CD4-positive, alpha-beta T cell treated with Interleukin-15 for 4 hours (primary cell): Measurements from ENCODE around the gene GNB3.
A peak's percentile ranks its signal among the peaks of the same experiment; 100 is the strongest.

Experiments
- DNase-seq: peaks from one replicate; pipeline ENCODE4 v3.0.0-alpha.2; 2020; ENCODE audit warnings: low spot score

GNB3 gene

DNA sequence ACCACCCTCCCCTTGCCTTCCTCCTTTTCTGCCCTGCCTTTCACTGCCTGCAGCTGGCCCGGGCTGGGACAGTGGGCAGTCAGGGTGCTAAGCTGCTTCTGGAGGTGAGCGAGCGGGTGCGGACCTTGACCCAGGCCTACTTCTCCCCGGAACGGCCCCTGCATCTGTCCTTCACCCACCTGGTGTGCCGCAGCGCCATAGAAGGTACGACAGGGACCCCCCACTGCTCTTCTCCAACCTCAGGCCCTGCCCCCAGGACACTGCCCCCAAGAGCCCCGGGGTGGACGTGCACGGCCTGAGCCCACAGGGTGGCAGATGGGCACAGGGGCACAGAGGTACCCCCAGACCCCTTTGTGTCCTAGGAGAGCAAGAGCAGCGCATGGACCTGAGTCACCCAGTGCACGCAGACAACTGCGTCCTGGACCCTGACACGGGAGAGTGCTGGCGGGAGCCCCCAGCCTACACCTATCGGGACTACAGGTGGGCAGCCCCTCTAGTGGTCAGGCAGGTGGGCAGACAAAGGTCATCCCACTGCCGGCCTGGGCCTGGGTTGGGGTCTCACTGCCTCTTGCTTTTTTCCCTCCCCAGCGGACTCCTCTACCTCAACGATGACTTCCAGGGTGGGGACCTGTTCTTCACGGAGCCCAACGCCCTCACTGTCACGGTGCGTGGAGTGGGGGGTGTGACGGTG, 3.2 kb upstream of the GNB3 start:
- no peak for DNase-seq

DNA sequence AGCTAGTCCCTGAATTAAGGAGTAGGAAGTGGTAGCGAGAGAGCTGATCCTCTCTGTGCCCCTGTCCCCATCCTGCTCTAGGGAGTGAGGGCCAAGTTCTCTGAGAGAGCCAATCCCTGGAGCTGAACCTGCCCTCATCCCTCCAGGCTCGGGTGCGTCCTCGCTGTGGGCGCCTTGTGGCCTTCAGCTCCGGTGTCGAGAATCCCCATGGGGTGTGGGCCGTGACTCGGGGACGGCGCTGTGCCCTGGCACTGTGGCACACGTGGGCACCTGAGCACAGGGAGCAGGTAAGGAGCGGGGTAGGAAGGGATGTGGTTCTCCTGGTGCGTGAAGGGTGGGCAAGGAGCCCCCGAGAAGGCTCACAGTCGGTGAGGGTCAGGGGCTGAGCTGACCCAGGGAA, 1.9 kb upstream of the GNB3 start:
- DNase-seq, result no peak

DNA sequence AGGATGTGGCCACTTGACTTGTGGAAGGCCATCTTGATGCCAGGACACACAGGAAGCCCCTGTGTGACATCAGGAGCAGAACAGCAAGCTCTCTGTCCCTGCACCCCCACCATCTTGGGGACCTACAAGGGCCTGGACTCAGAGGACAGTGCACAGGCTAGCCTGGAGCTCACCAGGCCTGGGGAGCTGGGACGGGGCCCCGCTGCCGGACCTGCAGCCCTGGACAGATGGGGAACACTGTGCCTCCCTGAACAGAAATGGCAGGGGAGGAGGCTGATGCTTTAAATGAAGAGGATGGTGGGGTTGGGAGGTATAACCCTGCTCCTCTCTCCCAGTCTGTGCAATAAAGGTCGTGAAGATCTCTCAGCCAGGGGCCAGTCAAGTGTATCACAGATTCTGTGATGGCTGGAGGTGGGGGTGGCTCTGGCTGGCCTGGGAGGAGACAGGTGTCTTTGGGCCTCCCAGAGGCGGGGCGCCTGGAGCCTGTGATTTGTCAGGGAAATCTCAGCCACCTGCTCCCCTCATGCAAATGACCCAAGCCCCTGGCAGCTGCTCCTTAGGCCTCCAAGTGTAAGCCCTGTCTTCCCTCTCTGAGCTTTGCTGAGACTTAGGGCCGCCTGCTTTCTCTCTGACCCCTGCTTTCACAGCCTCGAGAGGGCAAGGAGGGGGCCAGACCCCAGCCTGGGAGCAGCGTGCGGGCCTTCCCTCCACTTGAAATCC, 1.1 kb upstream of the GNB3 start:
- DNase-seq, result no peak

DNA sequence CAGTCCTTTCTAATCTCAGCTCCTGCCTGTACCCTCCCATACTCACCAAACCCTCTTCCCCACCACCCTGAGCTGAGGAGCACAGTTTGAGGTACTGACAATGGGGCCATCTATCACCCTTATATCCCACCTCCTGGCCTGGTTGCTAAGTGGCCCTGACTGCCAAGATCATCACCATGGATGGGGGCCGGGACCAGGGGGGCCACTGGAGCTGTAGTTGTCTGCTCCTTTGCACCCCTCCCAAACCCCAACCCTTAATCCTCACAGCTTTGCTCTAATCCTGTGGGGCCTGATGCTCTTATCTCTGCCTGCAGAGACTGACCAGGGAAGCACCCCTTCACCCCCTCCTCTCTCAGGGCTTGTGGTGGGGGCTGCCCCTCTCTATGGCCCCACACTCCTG, 395 bp upstream of the GNB3 start:
- no peak for DNase-seq

DNA sequence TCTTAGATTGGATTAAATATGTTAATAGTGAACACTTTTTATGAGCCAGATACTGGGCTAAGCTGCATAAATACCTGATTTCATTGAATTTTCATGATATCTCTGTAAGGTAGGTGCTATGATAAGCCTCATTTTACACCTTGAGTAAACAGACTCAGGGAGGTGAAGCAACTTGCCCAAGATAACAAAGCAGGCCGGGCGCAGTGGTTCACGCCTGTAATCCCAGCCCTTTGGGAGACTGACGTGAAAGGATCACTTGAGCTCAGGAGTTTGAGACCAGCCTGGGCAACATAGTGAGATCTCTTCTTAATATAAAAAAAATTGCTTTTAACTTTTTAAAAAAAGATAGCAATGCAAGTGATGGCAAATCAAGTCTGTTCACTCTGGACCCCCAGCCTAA, 1.4 kb downstream of the GNB3 start:
- DNase-seq, result no peak

DNA sequence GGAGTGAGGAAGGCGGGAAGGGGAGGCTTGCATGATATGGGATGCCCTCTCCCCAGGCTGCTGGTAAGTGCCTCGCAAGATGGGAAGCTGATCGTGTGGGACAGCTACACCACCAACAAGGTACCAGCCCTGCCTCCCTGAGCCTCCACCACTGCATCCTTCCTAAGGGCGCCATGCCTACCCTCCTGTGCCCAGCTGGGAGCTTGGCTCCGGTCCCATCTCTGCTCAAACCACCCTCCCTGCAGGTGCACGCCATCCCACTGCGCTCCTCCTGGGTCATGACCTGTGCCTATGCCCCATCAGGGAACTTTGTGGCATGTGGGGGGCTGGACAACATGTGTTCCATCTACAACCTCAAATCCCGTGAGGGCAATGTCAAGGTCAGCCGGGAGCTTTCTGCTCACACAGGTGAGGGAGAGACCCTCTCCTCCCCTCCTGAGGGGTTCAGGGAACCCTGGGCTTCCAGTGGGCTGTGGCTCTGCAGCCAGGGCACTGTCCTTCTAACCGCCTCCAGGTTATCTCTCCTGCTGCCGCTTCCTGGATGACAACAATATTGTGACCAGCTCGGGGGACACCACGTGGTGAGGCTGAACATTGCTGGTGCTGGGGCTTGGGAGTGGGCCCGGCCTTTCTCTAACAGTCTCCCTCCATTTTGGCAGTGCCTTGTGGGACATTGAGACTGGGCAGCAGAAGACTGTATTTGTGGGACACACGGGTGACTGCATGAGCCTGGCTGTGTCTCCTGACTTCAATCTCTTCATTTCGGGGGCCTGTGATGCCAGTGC, 2.6 kb downstream of the GNB3 start:
- DNase-seq, result no peak

DNA sequence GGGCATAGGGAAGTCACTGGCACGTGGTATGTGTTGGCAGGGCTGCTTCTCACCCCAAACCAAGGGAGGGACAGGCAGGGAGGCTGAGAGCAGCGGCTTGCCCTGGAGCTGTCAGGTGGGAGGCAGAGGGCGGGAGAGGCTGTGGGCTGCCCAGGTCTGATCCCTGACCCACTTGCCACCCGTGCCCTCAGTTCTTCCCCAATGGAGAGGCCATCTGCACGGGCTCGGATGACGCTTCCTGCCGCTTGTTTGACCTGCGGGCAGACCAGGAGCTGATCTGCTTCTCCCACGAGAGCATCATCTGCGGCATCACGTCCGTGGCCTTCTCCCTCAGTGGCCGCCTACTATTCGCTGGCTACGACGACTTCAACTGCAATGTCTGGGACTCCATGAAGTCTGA, 4.7 kb downstream of the GNB3 start:
- DNase-seq, result no peak

DNA sequence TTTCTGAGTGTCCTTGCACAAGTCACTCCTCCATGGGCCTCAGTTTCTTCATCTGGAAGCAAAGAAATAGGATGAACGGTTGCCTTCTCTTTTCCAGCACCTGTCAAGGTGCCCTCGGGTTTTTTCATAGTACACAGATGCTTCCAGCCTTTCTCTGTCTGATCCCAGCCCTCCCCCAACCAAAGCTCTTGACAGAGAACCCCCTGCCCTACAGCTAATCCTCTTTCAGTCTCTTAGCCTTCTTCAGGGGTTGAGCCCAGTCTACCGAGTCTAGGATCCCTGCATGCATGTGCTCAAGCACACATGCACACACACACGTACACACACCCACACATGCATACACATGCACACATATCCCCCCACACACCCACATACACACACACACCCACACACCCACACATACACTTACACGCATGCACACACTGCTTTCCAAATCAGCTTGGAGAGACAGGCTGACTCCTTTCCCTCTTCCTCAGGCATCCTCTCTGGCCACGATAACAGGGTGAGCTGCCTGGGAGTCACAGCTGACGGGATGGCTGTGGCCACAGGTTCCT, 5.7 kb downstream of the GNB3 start:
- no peak for DNase-seq

DNA sequence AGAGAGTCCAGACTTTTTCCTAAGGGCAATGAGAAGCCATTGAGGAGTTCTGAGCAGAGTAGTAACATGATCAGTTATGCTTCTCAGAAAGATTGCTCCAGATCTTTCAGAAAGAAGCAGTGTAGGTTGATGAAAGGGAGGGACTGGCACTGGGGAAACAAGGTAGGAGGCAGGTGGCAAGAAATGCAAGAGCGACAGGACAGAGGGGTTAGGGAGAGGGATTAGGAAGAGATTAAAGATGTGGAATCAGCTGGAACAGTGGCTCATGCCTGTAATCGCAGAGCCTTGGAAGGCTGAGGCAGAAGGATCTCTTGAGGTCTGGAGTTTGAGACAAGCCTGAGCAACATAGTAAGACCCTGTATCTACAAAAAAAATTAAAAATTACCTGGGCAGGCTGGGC, 7.0 kb downstream of the GNB3 start:
- DNase-seq, result no peak

DNA sequence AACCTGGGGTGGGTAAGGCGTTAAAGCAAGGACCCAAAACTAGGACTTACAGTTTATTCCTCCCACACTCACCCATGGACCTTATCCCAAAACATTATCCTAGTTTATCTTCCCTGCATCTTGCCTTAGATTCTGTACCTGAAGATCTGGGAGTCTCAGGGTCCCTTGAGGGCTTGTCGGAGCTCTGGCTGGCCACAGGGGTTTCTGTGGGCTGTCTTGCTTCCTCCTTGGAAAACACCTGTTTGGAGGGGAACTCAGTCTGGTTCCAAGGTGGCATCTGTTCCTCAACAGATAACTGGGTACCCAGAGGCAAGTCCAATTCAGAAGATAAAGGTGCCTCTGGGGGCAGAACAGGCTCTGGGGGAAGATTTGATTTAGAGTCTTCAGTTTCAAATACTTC, 8.7 kb downstream of the GNB3 start:
- no peak for DNase-seq

DNA sequence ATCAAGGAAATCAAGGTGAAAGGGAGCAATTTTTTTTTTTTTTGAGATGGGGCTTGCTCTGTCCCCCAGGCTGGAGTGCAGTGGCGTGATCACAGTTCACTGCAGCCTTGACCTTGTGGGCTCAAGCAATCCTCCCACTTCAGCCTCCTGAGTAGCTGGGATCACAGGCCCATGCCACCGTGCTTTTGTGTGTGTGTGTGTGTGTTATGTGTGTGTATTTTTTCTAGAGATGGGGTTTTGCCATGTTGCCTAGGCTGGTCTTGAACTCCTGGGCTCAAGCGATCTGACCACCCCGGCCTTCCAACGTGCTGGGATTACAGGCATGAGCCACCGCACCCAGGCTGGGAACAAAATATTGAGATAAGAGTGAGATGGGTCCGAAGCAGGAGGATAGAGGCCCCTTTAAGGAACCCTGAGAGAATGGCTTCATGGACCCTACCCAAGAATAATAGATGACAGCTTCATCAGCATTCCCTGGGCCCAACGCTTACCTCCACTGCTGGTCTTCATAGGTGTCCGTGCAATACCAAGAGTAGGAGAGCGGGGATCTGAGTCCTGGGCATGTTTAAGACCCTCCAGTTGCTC, 9.3 kb downstream of the GNB3 start:
- no peak for DNase-seq

DNA sequence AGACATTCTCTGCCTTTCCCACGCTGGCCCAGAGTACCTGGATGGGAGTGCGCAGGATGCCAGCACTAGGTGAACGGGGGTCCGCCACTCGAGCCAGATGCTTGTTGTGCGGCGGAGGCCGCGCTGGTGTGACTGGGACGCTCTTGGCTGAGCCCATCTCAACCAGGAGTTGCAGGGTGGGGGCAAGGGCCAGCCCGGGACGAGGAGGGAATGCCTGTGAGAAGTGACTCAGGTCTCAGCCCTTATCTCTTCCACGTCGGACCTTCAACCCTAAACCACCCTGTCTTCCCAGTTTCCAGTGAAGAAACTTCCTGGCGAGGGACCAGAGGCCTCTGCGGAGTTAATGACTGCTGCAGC, 10.0 kb downstream of the GNB3 start:
- no peak for DNase-seq

DNA sequence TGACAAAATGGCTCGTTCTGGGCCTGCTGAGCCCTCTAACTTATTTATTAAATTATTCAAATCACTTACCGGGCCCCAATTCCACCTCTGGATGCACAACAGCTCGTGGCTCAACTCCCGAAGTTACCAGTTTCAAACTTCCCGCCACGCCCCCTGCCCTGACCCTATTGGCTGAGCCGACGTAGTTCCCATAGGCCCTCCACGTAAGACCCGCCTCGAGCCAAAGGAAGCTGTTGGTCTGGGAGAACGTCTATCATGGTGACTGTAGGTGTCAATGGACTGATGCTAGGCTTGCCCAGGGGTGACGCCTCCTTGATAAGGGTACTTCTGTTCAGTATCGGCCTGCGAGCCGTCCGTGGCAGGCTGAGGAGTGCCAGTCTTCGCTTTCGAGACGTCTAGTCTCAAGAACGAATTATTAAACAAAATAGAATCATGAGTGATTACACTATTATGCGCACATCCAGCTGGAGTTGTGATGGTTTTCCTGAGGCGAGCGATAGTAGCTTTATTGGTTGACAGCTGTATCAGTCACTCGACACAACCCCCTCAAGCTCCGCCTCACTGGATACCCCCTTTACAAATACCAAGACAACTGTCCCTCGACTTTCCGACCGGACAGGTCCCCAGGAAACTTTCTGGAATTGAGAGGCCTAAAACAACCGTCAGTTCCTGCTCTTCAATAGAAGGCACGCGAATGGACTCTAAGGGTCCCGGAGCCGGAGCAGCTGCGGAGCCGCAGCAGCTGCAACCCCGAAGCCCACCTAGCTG, 10.6 kb downstream of the GNB3 start, which contains the start of gene CDCA3:
CDCA3 (minus strand) TSS at position 134 of the 768 bp plus-strand sequence. CDS start 334 bp downstream, outside the sequence.
- DNase-seq, result peak; percentile 96

DNA sequence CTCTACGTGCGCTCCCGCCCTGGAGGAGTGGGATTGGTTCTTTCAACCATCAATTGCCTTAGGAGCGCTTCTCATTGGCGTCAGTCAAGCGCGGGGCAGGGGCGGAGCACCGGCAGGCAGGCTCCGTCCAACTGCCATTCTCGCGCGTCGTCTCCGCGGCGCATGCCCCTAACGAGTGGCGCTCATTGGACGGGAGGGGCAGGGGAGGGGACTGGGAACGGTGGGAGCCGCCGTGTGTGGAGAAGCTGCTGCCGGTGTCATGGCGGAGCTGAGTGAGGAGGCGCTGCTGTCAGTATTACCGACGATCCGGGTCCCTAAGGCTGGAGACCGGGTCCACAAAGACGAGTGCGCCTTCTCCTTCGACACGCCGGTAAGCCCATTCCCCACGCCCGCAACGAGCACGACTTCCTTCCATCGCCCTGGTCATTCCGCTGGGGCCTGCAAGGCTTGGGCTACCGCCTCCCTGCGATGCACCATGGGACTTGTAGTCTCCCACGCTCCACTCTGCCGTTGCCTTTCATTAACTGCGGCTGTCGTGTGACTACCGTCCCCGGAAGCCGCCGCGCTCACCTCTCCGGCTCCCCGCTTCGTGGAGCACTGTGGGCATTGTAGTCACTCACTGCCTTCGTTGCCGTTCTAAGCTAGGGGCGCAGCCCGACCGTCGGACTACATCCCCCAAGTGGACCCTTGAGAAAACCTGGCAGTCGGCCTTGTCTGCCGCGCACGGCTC, 11.4 kb downstream of the GNB3 start, which contains the start of gene USP5:
USP5 (plus strand) TSS at position 230 of the 730 bp plus-strand sequence; CDS start at position 260, 30 bp downstream.
- peak; percentile 99 for DNase-seq

DNA sequence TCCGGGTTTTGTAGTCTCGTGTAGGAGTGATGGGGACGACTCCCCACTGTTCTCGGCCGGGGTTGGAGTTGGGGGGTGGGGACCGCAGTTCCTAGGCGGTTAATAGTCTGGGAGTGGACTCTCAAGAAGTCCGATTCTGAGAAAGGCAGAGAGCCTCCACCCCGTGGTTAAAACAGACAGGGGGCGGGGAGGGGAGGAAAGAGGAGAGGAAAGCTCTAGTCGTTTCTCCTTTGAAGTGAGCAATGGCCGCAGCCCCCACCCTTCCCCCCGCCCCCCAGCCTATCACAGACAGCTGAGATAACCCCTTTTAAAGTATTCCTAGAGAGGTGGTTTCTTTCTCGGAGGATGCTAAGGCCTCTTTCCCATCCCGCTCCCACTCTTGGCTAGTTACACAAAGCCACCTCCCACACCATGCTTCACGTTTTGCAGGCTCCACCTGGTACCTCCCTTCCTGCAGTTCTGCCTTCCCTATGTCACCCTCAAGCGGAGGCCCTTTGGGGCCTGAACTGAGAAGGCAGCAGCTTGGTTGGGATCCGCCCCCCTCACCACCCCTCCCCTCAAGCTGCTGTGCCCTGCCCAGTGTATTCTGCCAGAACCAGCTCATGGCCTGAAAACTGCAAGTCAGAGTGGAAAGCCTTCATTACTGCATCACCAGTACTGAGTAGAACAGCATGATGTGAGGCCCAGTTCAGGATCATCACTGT, 12.1 kb downstream of the GNB3 start:
- DNase-seq, result peak; percentile 75

DNA sequence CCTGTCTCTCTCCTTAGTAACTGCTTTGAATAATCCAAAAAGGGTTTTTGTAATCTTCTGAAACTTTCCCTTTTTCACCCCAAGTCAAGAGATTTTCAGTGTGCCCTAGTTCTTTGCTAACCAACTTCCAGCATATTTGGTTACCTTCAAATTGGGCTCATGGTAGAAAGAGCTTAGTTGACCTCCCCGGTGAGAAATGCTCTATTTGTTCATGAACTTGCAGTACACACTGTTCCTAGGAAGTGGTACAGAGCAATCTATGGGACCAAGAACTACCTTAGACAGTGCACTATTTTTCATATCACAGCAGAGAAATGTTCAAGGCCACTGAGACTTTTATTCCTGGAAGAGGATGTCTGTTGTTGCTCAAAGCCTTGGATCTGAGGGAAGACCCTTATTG, 12.9 kb downstream of the GNB3 start:
- no peak for DNase-seq

DNA sequence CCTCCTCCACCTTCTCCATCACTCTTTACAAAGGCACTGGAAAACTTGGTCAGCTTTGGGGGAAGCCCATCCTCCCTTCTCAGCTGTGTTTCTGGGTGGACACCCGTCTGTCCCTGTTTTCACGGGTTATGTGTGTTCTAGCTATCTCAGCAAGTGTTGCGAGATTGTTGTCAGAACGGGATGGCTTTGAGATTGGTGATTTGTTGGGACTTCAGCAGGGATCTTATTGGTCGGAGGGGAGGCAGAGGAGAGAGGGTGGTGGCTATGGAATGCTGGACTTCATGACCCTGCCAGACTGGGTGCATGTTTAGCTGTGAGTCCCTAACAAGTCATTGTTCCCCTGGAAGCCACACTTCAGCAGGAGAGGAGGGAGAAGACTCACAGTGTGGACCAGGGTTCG, 13.3 kb downstream of the GNB3 start:
- no peak for DNase-seq

DNA sequence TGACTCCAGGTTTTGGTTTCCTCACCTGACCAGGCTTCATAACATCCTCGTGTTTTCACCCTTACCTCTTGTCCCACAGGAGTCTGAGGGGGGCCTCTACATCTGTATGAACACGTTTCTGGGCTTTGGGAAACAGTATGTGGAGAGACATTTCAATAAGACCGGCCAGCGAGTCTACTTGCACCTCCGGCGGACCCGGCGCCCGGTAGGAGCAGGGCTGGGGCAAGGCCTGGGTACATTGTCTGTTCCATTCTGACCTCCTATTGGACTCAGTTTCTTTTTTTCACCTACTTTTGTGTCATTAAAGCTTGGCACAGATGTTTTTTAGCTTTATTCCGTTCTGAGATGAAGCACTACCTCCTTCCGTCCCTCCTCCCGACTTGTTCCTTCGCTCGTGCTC, 14.6 kb downstream of the GNB3 start:
- DNase-seq, result no peak

DNA sequence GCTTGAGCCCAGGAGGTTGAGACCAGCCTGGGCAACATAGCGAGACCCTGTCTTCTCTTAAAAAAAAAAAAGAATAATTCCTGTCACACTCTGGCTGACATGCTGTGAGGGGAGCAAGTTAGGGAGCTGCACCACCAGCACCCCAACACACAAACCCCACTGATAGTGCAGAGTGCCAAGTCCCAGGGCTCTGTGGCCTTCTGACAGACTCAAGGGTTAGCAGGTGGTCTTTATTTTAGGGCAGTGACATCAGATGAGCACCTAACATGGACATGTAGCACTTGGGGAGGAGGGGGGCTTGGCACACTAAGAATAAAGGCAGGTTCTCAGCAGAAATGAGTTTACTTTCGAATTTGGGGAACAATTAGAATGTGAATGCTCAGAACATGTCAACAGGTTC, 18.1 kb downstream of the GNB3 start:
- no peak for DNase-seq

DNA sequence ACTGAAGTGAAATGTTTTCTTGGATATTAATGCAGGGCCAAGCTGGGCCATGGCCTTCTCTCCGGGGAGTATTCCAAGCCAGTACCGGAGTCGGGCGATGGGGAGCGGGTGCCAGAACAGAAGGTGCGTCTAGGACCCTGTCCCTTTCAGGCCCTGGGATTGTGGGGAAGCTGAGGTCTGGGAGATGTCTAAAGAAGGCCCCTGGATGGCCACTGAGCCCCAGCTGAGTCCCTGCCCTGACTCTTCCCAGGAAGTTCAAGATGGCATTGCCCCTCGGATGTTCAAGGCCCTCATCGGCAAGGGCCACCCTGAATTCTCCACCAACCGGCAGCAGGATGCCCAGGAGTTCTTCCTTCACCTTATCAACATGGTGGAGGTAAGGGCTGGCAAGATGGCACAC, 19.4 kb downstream of the GNB3 start:
- no peak for DNase-seq
